Measurements from ENCODE around the gene TGFBI.

The TGFBI gene

DNA sequence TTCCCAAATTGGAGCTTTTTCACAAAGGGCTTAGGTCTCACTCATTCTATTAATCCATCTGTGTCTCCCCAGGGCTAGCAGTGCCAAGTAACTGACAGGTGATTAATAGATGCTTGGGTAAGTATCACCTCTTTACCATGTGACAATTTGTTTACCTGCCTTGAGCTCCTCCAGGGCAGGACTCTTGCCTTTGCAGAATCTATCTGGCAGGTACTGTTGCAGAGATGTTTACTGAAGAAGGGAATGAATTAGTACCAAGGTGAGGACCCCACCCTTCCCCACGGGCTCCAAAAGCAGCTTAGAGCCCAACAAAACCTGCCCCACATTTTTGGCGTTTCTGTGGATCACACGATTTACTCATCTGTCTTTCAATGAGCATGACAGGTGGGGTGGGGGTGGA, 698 bp upstream of the TGFBI start:
- TF ChIP-seq, protein P1, sequence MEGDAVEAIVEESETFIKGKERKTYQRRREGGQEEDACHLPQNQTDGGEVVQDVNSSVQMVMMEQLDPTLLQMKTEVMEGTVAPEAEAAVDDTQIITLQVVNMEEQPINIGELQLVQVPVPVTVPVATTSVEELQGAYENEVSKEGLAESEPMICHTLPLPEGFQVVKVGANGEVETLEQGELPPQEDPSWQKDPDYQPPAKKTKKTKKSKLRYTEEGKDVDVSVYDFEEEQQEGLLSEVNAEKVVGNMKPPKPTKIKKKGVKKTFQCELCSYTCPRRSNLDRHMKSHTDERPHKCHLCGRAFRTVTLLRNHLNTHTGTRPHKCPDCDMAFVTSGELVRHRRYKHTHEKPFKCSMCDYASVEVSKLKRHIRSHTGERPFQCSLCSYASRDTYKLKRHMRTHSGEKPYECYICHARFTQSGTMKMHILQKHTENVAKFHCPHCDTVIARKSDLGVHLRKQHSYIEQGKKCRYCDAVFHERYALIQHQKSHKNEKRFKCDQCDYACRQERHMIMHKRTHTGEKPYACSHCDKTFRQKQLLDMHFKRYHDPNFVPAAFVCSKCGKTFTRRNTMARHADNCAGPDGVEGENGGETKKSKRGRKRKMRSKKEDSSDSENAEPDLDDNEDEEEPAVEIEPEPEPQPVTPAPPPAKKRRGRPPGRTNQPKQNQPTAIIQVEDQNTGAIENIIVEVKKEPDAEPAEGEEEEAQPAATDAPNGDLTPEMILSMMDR (IDR thresholded peaks at IDR 0.05) = no peak
- H3K9me3 ChIP-seq = no peaks in the 10 kb centered on the region
- peak in 1 of 2 donors; percentile 12 for DNase-seq
- intact Hi-C loops (cut with DNase I; ENCODE audit: low total_unique reads) = no loop called here
- H3K27ac ChIP-seq = peak overlapping the region in 1 of 2 donors; percentile 74
- H3K27me3 ChIP-seq = no peaks in the 10 kb centered on the region
- H3K4me1 ChIP-seq = peaks cover 0 to 96% (median 84%) of the 10 kb centered on the region in 4 donors
- no peak overlapping the region for H3K4me3 ChIP-seq
- no peaks in the 10 kb centered on the region for H3K36me3 ChIP-seq

DNA sequence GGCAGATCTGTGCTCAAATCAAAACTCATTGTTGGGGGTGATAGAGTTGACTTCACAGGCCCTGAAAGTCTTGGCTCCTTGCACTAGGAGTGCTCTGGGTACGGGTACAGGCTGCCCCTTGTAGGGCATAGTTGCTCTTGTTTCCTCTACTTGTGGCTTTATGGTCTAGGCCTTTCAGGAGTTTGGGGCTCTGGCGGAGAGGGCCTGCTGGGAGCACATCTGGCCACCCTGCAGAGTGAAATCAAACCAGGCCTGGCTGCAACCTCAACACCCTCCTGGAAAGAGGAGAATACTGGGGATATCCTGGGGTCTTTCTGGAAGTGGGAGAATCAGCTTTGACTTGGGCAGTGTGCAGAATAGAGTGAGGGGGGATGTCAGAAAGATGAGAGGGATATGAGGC, 1.5 kb downstream of the TGFBI start:
- peak in 1 of 2 donors; percentile 11 for DNase-seq
- peak overlapping the region; percentile 60 to 64 for H3K4me3 ChIP-seq
- H3K9me3 ChIP-seq = no peaks in the 10 kb centered on the region
- intact Hi-C loops (cut with DNase I; ENCODE audit: low total_unique reads) = no loop called here
- TF ChIP-seq, protein P1 (IDR thresholded peaks at IDR 0.05) = no peak
- peak overlapping the region; percentile 52 to 74 for H3K27ac ChIP-seq
- peaks cover 0 to 89% (median 68%) of the 10 kb centered on the region in 4 donors for H3K4me1 ChIP-seq
- H3K36me3 ChIP-seq = no peaks in the 10 kb centered on the region
- H3K27me3 ChIP-seq = no peaks in the 10 kb centered on the region

DNA sequence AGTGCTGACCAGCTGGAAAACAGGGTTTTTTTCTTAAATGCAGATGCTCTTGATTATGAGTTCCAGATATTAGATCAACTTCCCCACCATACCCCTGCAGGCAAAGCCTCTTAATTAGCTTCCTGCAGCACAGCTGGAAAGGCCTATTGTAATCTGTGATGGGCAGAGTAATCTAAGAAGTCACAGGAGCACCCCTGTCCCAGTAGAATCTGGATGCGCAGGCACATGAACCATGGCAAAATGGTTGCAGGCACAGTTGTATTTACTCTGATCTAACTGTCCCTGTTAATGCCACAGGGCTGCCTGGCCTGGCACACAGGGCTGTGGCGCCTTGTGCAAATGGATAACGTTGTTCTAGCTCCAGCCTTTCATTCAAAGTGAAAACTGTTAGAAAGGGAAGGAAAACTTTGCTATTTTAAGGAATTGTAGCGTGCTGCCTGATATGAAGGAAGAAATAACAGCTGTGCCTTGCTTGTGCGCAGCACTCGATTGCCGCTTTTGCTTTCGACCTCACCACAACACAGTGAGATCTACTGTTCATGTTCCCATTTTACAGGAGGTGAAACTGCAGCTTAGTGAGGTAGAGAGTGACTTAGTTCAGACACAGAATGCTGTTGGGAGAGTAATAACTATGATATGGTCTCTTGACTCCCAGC, 2.3 kb downstream of the TGFBI start:
- intact Hi-C loops (cut with DNase I; ENCODE audit: low total_unique reads) = no loop called here
- TF ChIP-seq, protein P1 (IDR thresholded peaks at IDR 0.05) = no peak
- Histone ChIP-seq H3K27ac (peak overlapping the region; percentile 52 to 74), H3K36me3 (no peaks in the 10 kb centered on the region), H3K4me3 (peak overlapping the region; percentile 60 to 64), H3K27me3 (no peaks in the 10 kb centered on the region), H3K9me3 (no peaks in the 10 kb centered on the region), H3K4me1 (peaks cover 0 to 91% (median 66%) of the 10 kb centered on the region in 4 donors)
- DNase-seq = peak in 1 of 2 donors; percentile 19

DNA sequence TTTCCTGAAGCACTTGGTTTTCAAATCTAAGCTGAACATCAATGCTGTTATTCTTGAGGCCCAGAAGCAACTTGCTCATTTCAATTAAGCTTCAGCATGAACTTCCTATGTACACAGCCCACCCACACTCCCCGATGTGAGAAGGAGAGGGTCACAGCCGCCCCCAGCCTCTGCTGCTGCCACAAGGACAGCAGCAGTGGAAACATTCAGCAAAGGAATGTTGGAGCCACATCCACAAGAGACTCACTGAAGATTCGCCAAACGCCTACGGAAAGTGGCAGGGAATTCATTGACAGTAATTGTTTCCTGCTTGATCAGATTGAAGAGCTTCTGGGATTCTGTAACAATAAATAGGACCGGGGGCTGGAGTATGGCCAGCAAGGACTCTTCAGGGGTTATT, 2.9 kb downstream of the TGFBI start:
- Histone ChIP-seq H3K9me3 (no peaks in the 10 kb centered on the region), H3K4me3 (peak overlapping the region; percentile 60 to 64), H3K4me1 (peaks cover 0 to 91% (median 66%) of the 10 kb centered on the region in 4 donors), H3K27ac (peak overlapping the region; percentile 52 to 74), H3K36me3 (no peaks in the 10 kb centered on the region), H3K27me3 (no peaks in the 10 kb centered on the region)
- TF ChIP-seq, protein P1 (IDR thresholded peaks at IDR 0.05) = no peak
- intact Hi-C loops (cut with DNase I; ENCODE audit: low total_unique reads) = no loop called here
- peak in 1 of 2 donors; percentile 16 for DNase-seq

DNA sequence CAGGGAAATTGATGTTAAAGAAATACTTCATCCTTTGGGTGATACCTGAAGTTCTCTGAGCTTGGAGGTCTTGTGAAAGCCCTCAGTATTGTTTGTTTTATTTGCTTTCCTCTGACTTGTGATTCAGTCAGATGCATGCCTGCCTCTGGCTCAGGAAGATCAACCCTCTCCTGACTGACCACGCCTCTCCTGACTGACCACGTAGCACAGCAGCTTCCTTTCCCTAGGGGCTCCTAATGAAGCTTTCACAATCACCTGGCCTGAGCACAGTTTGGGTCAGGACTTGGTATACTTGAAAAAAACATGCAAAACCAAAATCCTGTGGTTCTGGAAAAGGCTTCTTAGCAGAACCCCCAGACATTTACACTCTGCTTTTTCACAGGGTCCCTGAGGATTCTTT, 3.8 kb downstream of the TGFBI start:
- Histone ChIP-seq H3K4me3 (no peak overlapping the region), H3K27me3 (no peaks in the 10 kb centered on the region), H3K9me3 (no peaks in the 10 kb centered on the region), H3K36me3 (no peaks in the 10 kb centered on the region), H3K4me1 (peaks cover 0 to 89% (median 64%) of the 10 kb centered on the region in 4 donors), H3K27ac (peak overlapping the region; percentile 44 to 74)
- TF ChIP-seq, protein P1 (IDR thresholded peaks at IDR 0.05) = no peak
- peak; percentile 66 to 85 for DNase-seq
- intact Hi-C loops (cut with DNase I; ENCODE audit: low total_unique reads) = no loop called here
